ELF-1 (cell line): ENCODE measurements around the gene KRT78.
A peak's percentile ranks its signal among the peaks of the same experiment; 100 is the strongest.
"Not testable (repeated sequence)": the region's sequence is repeated elsewhere in the genome, so short reads cannot be mapped to it uniquely, and the experiment has no call there.

Experiments used
- DNase-seq: peaks from one replicate; pipeline ENCODE4 v3.0.0-alpha.2; 2016; ENCODE audit warnings: low read depth, low spot score

KRT78 gene

DNA sequence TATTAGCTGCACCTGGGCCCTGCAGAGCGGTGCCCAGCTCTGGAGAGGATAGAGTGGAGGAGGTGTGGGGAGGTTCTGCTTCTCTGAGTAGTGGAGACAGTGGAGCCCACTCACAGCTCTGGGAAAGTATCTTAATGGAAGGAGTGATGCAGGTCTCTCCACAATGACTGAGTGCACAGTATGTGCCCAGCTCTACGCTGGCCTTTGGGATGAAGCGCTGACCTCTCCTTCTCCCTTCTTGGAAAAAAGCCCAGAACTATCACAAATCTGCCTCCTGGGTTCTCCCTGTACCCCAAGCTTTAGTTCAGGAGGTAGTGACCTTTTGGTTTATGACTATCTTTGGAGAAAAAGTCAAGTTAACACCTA, 52.4 kb downstream of the KRT78 start:
- DNase-seq, result no peak

DNA sequence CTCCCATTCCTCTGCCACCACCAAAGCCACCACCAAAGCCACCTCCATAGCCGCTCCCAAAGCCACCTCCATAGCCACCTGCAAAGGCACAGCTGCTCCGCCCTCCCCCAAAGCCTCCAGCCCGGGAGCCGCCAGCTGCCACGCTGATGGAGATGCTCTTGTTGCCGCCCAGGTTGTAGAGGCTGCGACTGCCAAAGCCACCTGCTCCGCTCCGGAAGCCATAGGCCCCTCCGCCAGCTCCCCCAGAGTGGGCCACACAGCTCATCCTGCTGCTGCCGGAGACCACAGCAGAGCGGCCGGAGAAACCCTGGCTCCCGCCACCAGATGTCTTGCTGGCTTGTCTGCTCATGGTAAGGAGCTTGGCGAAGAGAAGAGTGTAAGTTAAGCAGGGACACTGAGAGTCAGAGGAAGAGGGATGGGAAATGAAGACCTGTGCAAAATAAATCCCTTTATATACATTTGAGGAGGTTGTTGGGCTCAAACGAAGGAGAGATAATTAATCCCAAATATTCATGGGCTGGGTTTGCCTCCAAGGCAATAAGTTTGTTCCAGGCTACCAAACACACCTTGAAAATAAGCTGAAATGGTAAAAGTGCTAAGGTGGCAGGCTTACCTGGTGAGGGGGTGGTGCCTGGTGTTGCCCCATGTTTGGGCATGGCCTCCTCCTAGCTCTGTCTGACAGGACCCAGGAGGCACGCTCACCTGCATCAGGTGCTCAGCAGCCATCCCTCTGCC, 52.9 kb downstream of the KRT78 start, which contains the start of gene KRT3:
KRT3 (minus strand) TSS at position 424 of the 735 bp plus-strand sequence; CDS start at position 349, 75 bp downstream.
- DNase-seq, result no peak

DNA sequence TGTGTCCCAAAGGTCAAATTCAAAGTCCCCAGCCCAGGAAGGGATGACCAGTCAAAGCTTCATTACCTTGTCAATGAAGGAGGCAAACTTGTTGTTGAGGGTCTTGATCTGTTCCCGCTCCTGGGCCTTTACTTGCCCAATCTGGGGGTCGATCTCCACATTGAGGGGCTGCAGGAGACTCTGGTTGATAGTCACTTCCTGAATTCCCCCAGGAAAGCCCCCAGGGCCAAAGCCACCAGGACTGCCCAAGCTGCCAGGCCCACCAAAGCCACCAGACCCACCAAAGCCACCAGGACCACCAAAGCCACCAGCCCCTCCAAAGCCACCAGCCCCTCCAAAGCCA, 53.5 kb downstream of the KRT78 start:
- not testable (repeated sequence) for DNase-seq

DNA sequence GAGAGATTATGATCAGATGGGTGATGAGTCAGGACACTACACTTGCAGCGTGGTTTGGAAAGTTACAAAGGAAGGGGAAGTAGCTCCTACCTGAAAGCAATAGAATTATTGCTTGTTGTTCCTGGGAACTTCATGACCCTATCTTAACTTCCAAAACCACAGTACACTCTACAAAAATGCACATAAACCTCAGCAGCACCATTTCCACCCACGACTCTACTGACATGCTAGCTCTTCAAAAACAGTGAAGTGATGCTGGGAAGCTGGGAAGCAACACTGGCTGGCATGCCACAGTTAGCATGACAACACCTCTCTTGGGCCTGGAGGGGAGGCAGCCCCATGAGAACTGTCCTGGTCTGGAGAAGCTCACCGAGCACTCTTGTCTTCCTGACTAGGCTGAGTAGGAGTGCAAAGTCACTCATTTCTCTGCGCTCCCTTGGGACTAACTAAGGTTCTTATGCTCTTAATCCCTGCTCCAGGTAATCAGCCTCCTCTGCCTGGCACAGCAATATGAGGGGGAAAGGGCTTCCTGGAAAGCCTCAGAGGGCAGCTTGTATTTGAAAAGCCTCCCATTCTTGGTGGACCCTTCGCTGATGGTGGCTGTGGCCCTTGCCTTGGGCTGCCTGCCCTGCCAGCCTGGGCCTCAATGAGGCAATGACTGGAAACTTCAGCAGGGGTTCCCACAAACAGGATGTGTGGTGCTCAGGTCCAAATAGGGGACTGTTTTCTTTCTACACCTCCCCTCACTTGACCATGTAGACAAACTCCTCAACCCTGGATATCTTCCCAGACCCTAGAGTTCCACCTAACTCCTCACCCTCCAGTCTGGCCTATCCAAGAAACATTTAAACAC, 54.1 kb downstream of the KRT78 start:
- DNase-seq, result no peak

DNA sequence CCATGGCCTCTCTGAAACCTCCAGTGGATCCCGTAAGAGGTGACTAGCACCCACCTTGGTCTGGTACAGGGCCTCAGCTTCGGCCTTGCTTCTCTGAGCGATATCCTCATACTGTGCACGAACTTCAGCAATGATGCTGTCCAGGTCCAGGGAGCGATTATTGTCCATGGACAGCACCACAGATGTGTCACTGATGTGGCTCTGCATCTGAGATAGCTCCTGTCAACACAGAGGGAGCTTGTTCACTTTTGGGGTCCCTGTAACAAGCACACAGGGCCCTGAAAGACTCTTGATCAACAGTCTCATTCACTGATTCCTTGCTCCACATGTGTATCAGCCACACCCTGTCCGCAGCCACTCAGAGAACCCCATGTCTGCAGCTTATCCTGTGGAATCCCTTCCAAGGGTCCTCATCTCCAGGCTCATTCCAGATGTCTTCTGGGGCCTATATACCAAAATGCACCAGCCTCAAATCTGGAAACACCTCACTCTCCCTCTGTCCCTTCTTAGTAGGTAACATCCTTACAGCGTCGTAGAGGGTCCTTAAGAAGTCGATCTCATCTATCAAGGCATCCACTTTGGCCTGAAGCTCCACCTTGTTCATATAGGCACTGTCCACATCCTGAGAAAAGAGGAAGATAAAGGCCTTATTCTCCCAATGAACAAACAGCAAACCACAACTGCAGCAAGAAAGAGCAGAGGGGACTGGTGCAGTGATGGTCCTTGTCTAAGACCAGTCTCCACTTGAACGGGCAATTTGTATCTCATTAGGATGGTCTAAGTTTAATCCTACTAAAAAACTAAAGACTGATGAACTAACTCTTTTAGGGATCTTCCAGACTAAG, 56.4 kb downstream of the KRT78 start:
- DNase-seq, result no peak

DNA sequence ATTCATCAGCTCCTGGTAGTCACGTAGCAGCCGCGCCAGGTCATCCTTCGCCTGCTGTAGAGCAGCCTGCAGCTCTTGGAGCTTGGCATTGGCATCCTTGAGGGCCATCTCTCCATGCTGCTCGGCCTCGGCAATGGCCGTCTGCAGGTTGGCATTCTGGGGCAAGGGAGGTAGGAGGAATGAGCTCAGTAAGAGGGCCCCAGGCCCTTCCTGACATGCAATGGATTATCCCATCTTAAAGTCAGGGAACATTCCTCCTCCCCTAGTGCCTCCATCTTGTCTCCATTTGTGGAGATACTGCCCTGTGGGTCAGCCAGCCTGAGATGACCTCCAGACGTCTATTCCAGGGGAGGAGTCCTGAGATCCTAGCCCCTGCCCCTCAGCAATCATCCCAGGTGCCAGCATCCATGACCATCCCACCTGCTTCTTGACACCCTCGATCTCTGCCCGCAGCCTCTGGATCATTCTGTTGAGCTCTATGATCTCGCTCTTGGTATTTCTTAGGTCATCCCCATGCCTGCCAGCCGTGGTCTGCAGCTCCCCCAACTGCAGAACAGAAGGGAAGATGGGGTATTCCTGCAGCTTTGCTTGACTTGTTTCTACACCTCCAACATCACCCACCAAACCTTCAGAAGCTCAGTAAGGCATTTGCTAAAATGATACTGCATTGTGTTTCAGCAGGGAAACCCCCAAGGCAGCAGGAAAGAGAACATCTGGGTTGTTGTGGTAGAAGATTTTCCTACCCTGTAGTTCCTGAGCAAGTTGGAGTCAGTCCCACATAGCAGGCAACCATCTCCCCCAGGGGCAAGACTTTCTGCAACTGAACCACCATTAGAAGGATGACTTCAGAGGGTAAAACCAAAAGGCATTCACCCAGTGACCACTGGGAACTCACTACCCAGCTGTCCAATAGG, 57.3 kb downstream of the KRT78 start:
- no peak for DNase-seq

DNA sequence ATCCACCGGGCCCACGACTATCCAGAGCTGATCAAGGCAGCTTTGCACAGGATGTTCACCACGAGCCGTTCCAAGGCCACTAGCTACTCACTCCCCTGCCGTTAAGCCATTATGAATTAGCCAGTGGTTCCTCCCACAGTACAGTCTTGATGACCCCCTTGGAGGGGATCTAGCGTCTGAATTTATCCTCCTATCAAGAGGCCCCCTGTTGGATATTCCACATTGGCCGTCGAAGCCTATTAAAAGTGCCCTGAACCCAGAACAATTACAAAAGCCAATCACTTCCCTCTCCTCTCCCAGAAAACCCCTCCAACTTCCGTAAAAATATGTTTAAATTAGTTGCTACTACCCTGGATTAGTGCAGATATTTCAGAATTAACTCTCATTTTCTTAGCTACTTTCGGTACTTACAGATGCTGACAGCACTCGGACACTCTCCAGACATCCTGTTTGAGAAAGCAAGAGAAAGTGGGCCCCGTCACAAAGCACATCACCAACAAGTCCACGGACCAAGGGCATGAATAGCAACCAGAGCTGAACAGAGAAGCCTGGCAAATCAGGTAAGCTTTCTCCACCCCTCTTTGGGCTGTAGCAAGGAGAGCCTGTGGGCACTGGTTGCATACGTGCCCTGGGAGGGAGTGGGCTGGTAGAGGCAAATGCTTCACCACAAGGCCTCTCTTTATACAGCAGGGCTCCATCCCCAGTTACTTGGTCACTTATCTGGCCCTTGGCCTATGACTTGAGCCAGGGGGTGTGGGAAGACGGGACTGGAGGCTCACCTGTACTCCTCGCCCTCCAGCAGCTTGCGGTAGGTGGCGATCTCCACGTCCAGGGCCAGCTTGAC, 58.1 kb downstream of the KRT78 start:
- DNase-seq, result no peak

DNA sequence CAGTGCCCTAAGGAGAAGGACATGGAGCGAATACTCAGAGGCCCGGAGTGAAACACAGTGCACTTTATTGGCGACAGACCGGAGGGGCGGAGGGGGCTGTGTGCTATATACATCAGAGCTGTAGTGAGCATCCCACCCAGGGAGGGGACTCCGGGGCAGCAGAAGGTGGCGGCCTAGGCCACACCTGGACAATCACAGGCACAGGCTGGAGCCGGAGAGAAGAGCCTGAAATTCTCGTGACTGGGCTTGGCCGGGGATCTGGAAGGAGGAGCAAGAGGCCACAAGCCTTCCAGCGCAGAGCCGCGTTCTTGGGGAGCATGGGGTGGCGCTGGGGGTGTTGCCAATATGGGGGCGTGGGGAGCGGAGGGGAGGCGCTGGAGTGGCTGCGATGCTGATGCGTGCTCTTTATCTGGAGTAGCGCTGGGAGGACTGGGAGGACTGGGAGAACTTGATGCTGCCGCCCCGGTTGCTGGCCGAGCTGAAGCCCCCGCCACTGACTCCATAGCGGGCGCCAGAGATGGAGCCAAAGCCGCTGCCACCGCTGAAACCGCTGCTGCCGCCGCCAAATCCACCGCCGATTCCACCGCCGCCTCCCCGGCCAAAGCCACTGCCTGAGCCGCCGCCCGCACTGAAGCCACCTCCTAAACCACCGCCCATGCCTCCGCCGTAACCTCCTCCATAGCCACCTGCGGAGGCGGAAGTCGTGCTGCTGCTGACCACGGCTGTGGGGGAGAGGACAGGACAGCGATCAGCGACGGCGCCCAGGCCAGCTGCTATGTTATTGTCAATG, 59.0 kb downstream of the KRT78 start:
- DNase-seq, result peak; percentile 54

DNA sequence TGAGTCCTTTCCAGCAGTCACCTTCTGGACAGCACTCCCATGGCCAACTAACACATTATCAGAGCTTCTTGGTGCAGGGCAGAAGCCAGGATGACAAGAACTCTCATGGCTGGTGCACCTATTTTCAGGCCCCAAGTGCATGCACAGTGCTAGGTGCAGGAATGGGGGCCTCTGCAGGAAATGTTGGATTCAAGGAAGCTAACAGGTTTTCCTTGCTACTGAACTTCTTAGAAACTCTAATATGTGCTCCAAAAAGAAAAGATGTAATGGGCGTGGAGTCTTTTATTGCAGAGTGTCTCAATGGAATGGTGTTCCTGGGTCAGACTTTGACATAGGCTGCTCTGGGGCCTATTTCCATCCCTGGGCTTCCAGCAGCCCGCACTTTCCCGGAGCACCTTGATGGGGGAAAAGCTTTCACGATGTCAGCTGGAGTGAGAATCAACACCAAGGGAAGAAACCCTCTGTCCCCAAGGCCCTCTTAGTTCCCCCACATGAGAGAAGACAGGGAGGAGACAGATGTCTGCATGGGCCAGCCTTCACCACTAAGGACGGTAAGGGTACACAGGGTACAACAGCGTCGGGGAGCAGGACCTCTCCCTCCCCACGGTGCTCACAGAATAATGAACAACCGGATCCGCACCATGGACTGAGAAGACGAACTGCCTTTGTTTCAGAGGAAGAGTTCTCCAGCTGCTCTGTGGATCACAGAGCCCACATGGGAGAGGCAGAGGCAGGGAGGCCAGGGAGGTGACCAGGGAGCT, 59.7 kb downstream of the KRT78 start:
- DNase-seq, result no peak

DNA sequence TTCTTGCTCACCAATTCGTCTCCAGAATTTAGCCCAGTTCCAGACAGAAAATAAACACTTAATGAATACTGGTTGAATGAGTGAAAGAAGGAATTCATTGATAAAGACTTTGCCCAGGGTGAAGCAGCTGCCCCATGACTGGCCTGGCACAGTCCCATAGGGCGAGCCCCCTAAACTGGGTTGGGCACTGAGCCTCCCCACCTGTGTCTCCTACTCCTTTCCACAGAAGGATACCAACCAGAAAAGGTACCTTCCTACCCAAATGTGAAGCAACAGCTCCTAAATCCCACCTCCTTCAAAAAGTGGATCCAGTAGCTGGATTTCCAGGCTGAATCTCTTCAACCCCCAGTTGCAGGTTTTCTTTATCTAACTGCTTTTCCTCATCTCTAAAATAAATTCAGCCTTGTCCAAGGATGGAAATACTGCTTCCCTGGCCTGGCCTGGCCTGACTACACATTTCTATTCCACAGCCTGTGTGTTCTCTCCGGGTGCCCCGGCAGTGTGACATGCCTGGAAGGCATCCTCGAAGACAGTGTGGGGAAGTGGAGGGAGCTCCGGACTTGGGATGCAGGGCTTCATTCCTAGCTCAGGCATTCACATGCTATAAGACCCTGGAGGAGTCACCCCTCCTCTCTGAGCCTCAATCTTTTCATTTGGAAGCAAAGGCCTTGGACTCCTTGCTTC, 60.5 kb downstream of the KRT78 start:
- no peak for DNase-seq
